Liver (tissue), 9 donors: ENCODE data around the gene CUL7. TPM values are rescaled to one million over a fixed set of nuclear protein-coding genes. Genes with fewer than 3 reads are reported as not detected.

Experiments
- DNase-seq: peaks from one replicate; pipeline ENCODE4 v3.0.0-alpha.2; 2017; ENCODE audit warnings: low spot score
- H3K27ac ChIP-seq, 2 donors: one replicate each; pipeline ENCODE4 v1.7.0; 2013; ENCODE audit warnings: inconsistent platforms in 2 of 2, low read length in 2 of 2, control low read depth in 1 of 2, low read depth in 1 of 2, mild to moderate bottlenecking in 1 of 2
- H3K27me3 ChIP-seq, 4 donors: one replicate each; pipeline versions ENCODE4 v1.6.1 to v1.7.0; 2013; ENCODE audit warnings: low read length in 3 of 4, inconsistent platforms in 1 of 4, mild to moderate bottlenecking in 1 of 4, moderate library complexity in 1 of 4; ENCODE audit not compliant: control insufficient read depth in 4 of 4, insufficient read depth in 4 of 4
- H3K36me3 ChIP-seq, 4 donors: one replicate each; pipeline versions ENCODE4 v1.6.1 to v1.7.0; 2013; ENCODE audit warnings: low read length in 3 of 4, mild to moderate bottlenecking in 3 of 4, low read depth in 1 of 4, moderate library complexity in 1 of 4; ENCODE audit not compliant: control insufficient read depth in 4 of 4, insufficient read depth in 3 of 4
- H3K4me1 ChIP-seq, 4 donors: one replicate each; pipeline versions ENCODE4 v1.6.1 to v1.7.0; 2013; ENCODE audit warnings: low read length in 3 of 4, mild to moderate bottlenecking in 3 of 4, moderate library complexity in 1 of 4; ENCODE audit not compliant: control insufficient read depth in 4 of 4, insufficient read depth in 4 of 4
- H3K4me3 ChIP-seq, 3 donors: one replicate each; pipeline versions ENCODE4 v1.6.1 to v1.7.0; 2013; ENCODE audit warnings: low read length in 3 of 3, control low read depth in 1 of 3, low read depth in 1 of 3, mild to moderate bottlenecking in 1 of 3
- H3K9ac ChIP-seq, 2 donors: one replicate each; pipeline ENCODE4 v1.7.0; 2013; ENCODE audit warnings: low read length in 2 of 2, mild to moderate bottlenecking in 2 of 2, moderate library complexity in 2 of 2, control low read depth in 1 of 2, low read depth in 1 of 2
- H3K9me3 ChIP-seq, 4 donors: one replicate each; pipeline versions ENCODE4 v1.6.1 to v1.7.0; 2013; ENCODE audit warnings: low read length in 3 of 4; ENCODE audit not compliant: control insufficient read depth in 4 of 4
- EGR1 ChIP-seq, 2 donors: IDR thresholded peaks; 2 replicates each; pipeline ENCODE4 v1.6.1; 2016 to 2018; ENCODE audit warnings: antibody characterized with exemption in 2 of 2, low read depth in 2 of 2
- FOXA2 ChIP-seq: IDR thresholded peaks from 2 replicates; pipeline ENCODE4 v1.6.1; 2016; ENCODE audit warnings: antibody characterized with exemption
- GABPA ChIP-seq, 2 donors: IDR thresholded peaks in 1 of 2; conservative IDR thresholded peaks in 1 of 2; 2 replicates each; pipeline ENCODE4 v1.6.1; 2016; ENCODE audit warnings: antibody characterized with exemption in 2 of 2, mild to moderate bottlenecking in 1 of 2, moderate library complexity in 1 of 2
- HNF4A ChIP-seq, 2 donors: conservative IDR thresholded peaks; 2 replicates each; pipeline ENCODE4 v1.6.1; 2016; ENCODE audit warnings: antibody characterized with exemption in 2 of 2, mild to moderate bottlenecking in 2 of 2
- JUND ChIP-seq, 2 donors: IDR thresholded peaks; 2 replicates each; pipeline ENCODE4 v1.6.1; 2016; ENCODE audit warnings: antibody characterized with exemption in 2 of 2
- NR2F2 ChIP-seq: IDR thresholded peaks from 2 replicates; pipeline ENCODE4 v1.6.1; 2016; ENCODE audit warnings: antibody characterized with exemption
- RAD21 ChIP-seq, 2 donors: IDR thresholded peaks; 2 replicates each; pipeline ENCODE4 v1.6.1; 2016; ENCODE audit warnings: antibody characterized with exemption in 2 of 2, mild to moderate bottlenecking in 2 of 2
- RXRA ChIP-seq, 2 donors: IDR thresholded peaks; 2 replicates each; pipeline ENCODE4 v1.6.1; 2017 to 2018; ENCODE audit warnings: antibody characterized with exemption in 2 of 2, mild to moderate bottlenecking in 1 of 2
- SP1 ChIP-seq: IDR thresholded peaks from 2 replicates; pipeline ENCODE4 v1.6.1; 2018; ENCODE audit warnings: antibody characterized with exemption, mild to moderate bottlenecking
- TAF1 ChIP-seq: conservative IDR thresholded peaks from 2 replicates; pipeline ENCODE4 v1.6.1; 2016; ENCODE audit warnings: antibody characterized with exemption, mild to moderate bottlenecking
- YY1 ChIP-seq: IDR thresholded peaks from 2 replicates; pipeline ENCODE4 v1.6.1; 2016; ENCODE audit warnings: antibody characterized with exemption, mild to moderate bottlenecking
- WGBS: extraction: QIAGEN DNeasy Blood & Tissue Kit; methylation state at CpG from one replicate; pipeline ENCODE4 v1.1.7; 2013; 5-methylcytosine and 5-hydroxymethylcytosine counted together
- polyA plus RNA-seq, 2 donors: library from polyadenylated mRNA; stranded (reverse) in 1 of 2; unstranded in 1 of 2; fragments of 200-250 nt in 1 of 2; fragments of >200 nt in 1 of 2; fragmentation: Nextera tagmentation in 1 of 2; extraction: Ambion mirVana in 1 of 2; gene quantifications; one replicate each; pipeline versions ENCODE4 v1.2.1 to v1.2.3, GENCODE V29; 2013 to 2015
- total RNA-seq, 2 donors: library from RNA; depleted of rRNA; stranded (reverse); fragments of >200 nt; gene quantifications; one replicate each; pipeline ENCODE4 v1.2.3, GENCODE V29; 2014
- TF ChIP-seq, protein P1 (sequence below): IDR thresholded peaks from 2 replicates; pipeline ENCODE4 v1.6.1; 2016; ENCODE audit warnings: antibody characterized with exemption
- TF ChIP-seq, protein P2 (sequence below): fragments of 150-350 bp; IDR thresholded peaks from 2 replicates; pipeline ENCODE4 v1.5.1; 2017; ENCODE audit warnings: improper control_type of control experiment, low read depth, low read length; ENCODE audit not compliant: missing input control
- TF ChIP-seq, protein P3 (sequence below): IDR thresholded peaks from 2 replicates; pipeline ENCODE4 v1.6.1; 2016; ENCODE audit warnings: antibody characterized with exemption, mild to moderate bottlenecking
- TF ChIP-seq, protein P4 (sequence below): IDR thresholded peaks from 2 replicates; pipeline ENCODE4 v1.6.1; 2016; ENCODE audit warnings: antibody characterized with exemption
- TF ChIP-seq, protein P5 (sequence below): IDR thresholded peaks from 2 replicates; pipeline ENCODE4 v1.6.1; 2016; ENCODE audit warnings: antibody characterized with exemption
- donor health status: healthy.
- donor health status: healthy.
- donor health status: healthy.
- donor health status: healthy.
- donor health status: healthy.

Gene CUL7
- total RNA-seq (10 to 100 TPM; 10.3 to 10.4 TPM), polyA plus RNA-seq (1 to 10 TPM; 2.2 to 5.2 TPM)

DNA sequence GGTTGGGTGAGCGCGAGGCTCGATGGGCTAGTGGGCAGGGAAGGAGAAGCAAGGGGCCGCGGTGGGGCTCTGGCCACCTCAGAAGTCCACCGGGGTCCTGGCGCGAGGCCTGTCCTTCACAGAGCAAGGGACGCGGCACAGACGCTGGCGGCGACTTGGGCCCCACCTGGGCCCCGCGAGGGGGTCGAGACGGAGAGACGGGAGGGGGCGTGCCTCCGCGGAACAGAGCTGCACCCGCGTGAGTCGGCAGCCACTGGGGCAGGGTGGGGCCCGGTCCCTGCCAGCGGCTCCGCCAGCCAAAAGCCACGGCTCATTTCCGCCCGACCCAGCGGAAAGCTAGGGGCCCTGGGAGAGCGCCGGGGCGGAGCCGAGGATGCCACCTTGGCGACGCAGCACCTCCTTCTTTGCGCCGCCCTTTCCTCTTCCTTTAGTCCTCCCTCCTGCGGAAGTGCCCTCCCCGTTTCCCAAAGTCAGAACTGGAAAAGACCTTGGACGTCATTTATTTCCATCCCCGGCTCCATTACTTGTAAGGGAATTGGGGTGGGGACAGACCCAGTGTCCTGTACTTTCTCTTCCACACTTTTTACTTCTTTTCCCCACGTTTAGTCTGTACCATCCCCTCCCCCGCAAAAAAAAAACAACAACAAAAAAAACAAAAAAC is at the start of gene CUL7:
Gene CUL7 (minus strand): TSS at position 307 of the 661 bp plus-strand sequence. CDS start 1,063 bp downstream, outside the sequence.
- Histone ChIP-seq H3K4me1 (peaks cover 2 to 27% (median 21%) of the 10 kb centered on the region in 4 donors), H3K4me3 (peak within 1 kb of the TSS; percentile 64 to 85 (median 68)), H3K27ac (peak within 1 kb of the TSS; percentile 47 to 82), H3K9ac (peak within 1 kb of the TSS; percentile 50 to 67), H3K36me3 (peaks cover 0 to 35% (median 13%) of the 10 kb centered on the region in 4 donors), H3K27me3 (no peaks in the 10 kb centered on the region), H3K9me3 (no peaks in the 10 kb centered on the region)
- DNase-seq, result peak; percentile 91
- 2% methylated on average over 45 of the region's 45 CpGs for WGBS
- TF ChIP-seq HNF4A (conservative IDR thresholded peaks at IDR 0.05) (peak; percentile 56 to 62), YY1 (peak; percentile 90), RAD21 (IDR thresholded peaks at IDR 0.05) (peak; percentile 32 to 52), RXRA (IDR thresholded peaks at IDR 0.05) (peak; percentile 58 to 59), GABPA (IDR thresholded peaks at IDR 0.05 in 1 of 2, conservative IDR thresholded peaks at IDR 0.05 in 1 of 2) (peak; percentile 67 to 92), JUND (IDR thresholded peaks at IDR 0.05) (peak in 1 of 2 donors; percentile 61), SP1 (peak; percentile 73), TAF1 (peak; percentile 38), FOXA2 (no peak), NR2F2 (peak; percentile 75), EGR1 (IDR thresholded peaks at IDR 0.05; ENCODE audit: low read depth in 2 of 2) (peak; percentile 91 to 94)
- TF ChIP-seq, protein P1, sequence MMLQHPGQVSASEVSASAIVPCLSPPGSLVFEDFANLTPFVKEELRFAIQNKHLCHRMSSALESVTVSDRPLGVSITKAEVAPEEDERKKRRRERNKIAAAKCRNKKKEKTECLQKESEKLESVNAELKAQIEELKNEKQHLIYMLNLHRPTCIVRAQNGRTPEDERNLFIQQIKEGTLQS, result no peak
- TF ChIP-seq, protein P2, sequence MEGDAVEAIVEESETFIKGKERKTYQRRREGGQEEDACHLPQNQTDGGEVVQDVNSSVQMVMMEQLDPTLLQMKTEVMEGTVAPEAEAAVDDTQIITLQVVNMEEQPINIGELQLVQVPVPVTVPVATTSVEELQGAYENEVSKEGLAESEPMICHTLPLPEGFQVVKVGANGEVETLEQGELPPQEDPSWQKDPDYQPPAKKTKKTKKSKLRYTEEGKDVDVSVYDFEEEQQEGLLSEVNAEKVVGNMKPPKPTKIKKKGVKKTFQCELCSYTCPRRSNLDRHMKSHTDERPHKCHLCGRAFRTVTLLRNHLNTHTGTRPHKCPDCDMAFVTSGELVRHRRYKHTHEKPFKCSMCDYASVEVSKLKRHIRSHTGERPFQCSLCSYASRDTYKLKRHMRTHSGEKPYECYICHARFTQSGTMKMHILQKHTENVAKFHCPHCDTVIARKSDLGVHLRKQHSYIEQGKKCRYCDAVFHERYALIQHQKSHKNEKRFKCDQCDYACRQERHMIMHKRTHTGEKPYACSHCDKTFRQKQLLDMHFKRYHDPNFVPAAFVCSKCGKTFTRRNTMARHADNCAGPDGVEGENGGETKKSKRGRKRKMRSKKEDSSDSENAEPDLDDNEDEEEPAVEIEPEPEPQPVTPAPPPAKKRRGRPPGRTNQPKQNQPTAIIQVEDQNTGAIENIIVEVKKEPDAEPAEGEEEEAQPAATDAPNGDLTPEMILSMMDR, result no peak
- TF ChIP-seq, protein P3, sequence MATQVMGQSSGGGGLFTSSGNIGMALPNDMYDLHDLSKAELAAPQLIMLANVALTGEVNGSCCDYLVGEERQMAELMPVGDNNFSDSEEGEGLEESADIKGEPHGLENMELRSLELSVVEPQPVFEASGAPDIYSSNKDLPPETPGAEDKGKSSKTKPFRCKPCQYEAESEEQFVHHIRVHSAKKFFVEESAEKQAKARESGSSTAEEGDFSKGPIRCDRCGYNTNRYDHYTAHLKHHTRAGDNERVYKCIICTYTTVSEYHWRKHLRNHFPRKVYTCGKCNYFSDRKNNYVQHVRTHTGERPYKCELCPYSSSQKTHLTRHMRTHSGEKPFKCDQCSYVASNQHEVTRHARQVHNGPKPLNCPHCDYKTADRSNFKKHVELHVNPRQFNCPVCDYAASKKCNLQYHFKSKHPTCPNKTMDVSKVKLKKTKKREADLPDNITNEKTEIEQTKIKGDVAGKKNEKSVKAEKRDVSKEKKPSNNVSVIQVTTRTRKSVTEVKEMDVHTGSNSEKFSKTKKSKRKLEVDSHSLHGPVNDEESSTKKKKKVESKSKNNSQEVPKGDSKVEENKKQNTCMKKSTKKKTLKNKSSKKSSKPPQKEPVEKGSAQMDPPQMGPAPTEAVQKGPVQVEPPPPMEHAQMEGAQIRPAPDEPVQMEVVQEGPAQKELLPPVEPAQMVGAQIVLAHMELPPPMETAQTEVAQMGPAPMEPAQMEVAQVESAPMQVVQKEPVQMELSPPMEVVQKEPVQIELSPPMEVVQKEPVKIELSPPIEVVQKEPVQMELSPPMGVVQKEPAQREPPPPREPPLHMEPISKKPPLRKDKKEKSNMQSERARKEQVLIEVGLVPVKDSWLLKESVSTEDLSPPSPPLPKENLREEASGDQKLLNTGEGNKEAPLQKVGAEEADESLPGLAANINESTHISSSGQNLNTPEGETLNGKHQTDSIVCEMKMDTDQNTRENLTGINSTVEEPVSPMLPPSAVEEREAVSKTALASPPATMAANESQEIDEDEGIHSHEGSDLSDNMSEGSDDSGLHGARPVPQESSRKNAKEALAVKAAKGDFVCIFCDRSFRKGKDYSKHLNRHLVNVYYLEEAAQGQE, result peak; percentile 57
- TF ChIP-seq, protein P4, sequence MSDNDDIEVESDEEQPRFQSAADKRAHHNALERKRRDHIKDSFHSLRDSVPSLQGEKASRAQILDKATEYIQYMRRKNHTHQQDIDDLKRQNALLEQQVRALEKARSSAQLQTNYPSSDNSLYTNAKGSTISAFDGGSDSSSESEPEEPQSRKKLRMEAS, result peak; percentile 98
- TF ChIP-seq, protein P5, sequence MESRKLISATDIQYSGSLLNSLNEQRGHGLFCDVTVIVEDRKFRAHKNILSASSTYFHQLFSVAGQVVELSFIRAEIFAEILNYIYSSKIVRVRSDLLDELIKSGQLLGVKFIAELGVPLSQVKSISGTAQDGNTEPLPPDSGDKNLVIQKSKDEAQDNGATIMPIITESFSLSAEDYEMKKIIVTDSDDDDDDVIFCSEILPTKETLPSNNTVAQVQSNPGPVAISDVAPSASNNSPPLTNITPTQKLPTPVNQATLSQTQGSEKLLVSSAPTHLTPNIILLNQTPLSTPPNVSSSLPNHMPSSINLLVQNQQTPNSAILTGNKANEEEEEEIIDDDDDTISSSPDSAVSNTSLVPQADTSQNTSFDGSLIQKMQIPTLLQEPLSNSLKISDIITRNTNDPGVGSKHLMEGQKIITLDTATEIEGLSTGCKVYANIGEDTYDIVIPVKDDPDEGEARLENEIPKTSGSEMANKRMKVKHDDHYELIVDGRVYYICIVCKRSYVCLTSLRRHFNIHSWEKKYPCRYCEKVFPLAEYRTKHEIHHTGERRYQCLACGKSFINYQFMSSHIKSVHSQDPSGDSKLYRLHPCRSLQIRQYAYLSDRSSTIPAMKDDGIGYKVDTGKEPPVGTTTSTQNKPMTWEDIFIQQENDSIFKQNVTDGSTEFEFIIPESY, result no peak
